SU-DHL-6 (cell line): Measurements from ENCODE around the gene MIEN1.
A peak's percentile ranks its signal among the peaks of the same experiment; 100 is the strongest.

Source experiments
- H2AFZ ChIP-seq: fragments of 200-600 bp; sonication (generic); 2 replicates; pipeline ENCODE4 v1.6.1; 2014; ENCODE audit warnings: low read depth, mild to moderate bottlenecking, moderate library complexity, mixed read lengths, antibody characterized with exemption, low read length; ENCODE audit not compliant: severe bottlenecking
- H3F3A ChIP-seq: fragments of 200-600 bp; shearing (Covaris generic); 2 replicates; pipeline ENCODE4 v1.6.0; 2016; ENCODE audit warnings: antibody characterized with exemption, mild to moderate bottlenecking; ENCODE audit not compliant: insufficient read depth
- H3K27ac ChIP-seq: fragments of 200-600 bp; sonication (generic); 2 replicates; pipeline ENCODE4 v1.5.1; 2016; ENCODE audit warnings: low read depth, mild to moderate bottlenecking, low read length, moderate library complexity, mixed read lengths
- H3K27me3 ChIP-seq: fragments of 200-600 bp; sonication (generic), shearing (Covaris generic); 2 replicates; pipeline ENCODE4 v1.6.0; 2014; ENCODE audit warnings: mild to moderate bottlenecking, low read length
- H3K36me3 ChIP-seq: fragments of 200-600 bp; sonication (generic); 2 replicates; pipeline ENCODE4 v1.6.1; 2014; ENCODE audit warnings: mild to moderate bottlenecking, low read length, mixed read lengths
- H3K4me2 ChIP-seq: fragments of 300-600, 200-600 bp; shearing (Covaris generic), sonication (generic); 2 replicates; pipeline ENCODE4 v1.6.0; 2014; ENCODE audit warnings: low read length, low read depth, mild to moderate bottlenecking; ENCODE audit not compliant: poor library complexity, severe bottlenecking
- H3K4me3 ChIP-seq: fragments of 200-600 bp; sonication (generic); 2 replicates; pipeline ENCODE4 v1.5.1; 2014; ENCODE audit warnings: antibody characterized with exemption, low read length, mild to moderate bottlenecking, mixed read lengths; ENCODE audit not compliant: insufficient read depth, poor library complexity, severe bottlenecking
- H3K79me2 ChIP-seq: fragments of 200-600 bp; sonication (generic); 2 replicates; pipeline ENCODE4 v1.6.1; 2014; ENCODE audit warnings: mild to moderate bottlenecking, low read length, moderate library complexity; ENCODE audit not compliant: insufficient read depth
- H3K9ac ChIP-seq: fragments of 200-600 bp; sonication (generic); 2 replicates; pipeline ENCODE4 v1.7.0; 2014; ENCODE audit warnings: mild to moderate bottlenecking, low read length
- H3K9me2 ChIP-seq: fragments of 200-600 bp; sonication (generic); replicated peaks from 2 replicates; pipeline ENCODE4 v1.6.1; 2014; ENCODE audit warnings: low read length; ENCODE audit not compliant: insufficient read depth
- H3K9me3 ChIP-seq: fragments of 200-600 bp; sonication (generic); 2 replicates; pipeline ENCODE4 v1.6.1; 2014; ENCODE audit warnings: low read length, mixed read lengths; ENCODE audit not compliant: insufficient read depth
- H4K20me1 ChIP-seq: fragments of 200-600 bp; sonication (generic); 2 replicates; pipeline ENCODE4 v1.6.1; 2014; ENCODE audit warnings: low read depth, mild to moderate bottlenecking, antibody characterized with exemption, low read length, moderate library complexity, mixed read lengths
- CTCF ChIP-seq: fragments of 200-600 bp; sonication (generic); IDR thresholded peaks from one replicate; pipeline ENCODE4 v1.5.1; 2017; ENCODE audit warnings: antibody characterized with exemption, mild to moderate bottlenecking, low read length, moderate library complexity; ENCODE audit not compliant: insufficient read depth, poor library complexity, severe bottlenecking
- EZH2phosphoT487 ChIP-seq: fragments of 200-600 bp; sonication (generic), shearing (Covaris generic); conservative IDR thresholded peaks from 2 replicates; pipeline ENCODE4 v1.6.1; 2018; ENCODE audit warnings: mild to moderate bottlenecking, antibody characterized with exemption, low read length, moderate library complexity, mixed read lengths

MIEN1 gene

GRCh38 chr17:39739885-39740356 lies 9.6 kb upstream of the MIEN1 start:
- H3K27ac ChIP-seq = no peak overlapping the region
- no peak overlapping the region for H3K4me3 ChIP-seq
- H3K36me3 ChIP-seq = no peaks in the 10 kb centered on the region
- H4K20me1 ChIP-seq = no peaks in the 10 kb centered on the region
- no peaks in the 10 kb centered on the region for H3F3A ChIP-seq
- TF ChIP-seq CTCF = no peak
- no peak for TF ChIP-seq EZH2phosphoT487
- H3K27me3 ChIP-seq = no peaks in the 10 kb centered on the region
- no peak overlapping the region for H2AFZ ChIP-seq
- H3K9me3 ChIP-seq = no peaks in the 10 kb centered on the region
- no peaks in the 10 kb centered on the region for H3K79me2 ChIP-seq
- H3K9me2 ChIP-seq = no peaks in the 10 kb centered on the region
- no peak overlapping the region for H3K9ac ChIP-seq
- H3K4me2 ChIP-seq = no peak overlapping the region

GRCh38 chr17:39738983-39739884 lies 8.9 kb upstream of the MIEN1 start:
- Histone ChIP-seq H3K79me2 (no peaks in the 10 kb centered on the region), H4K20me1 (no peaks in the 10 kb centered on the region), H3K9me3 (no peaks in the 10 kb centered on the region), H3K27ac (no peak overlapping the region), H3K9me2 (no peaks in the 10 kb centered on the region), H3F3A (no peaks in the 10 kb centered on the region), H2AFZ (no peak overlapping the region), H3K4me3 (no peak overlapping the region), H3K36me3 (no peaks in the 10 kb centered on the region), H3K27me3 (no peaks in the 10 kb centered on the region), H3K4me2 (no peak overlapping the region), H3K9ac (no peak overlapping the region)
- TF ChIP-seq EZH2phosphoT487 (0 out of 2 replicates have a peak, but pooled peaks have one; percentile 35), CTCF (no peak)

GRCh38 chr17:39738568-39738901 lies 8.2 kb upstream of the MIEN1 start:
- no peak overlapping the region for H3K4me2 ChIP-seq
- no peaks in the 10 kb centered on the region for H3F3A ChIP-seq
- H4K20me1 ChIP-seq = no peaks in the 10 kb centered on the region
- H3K36me3 ChIP-seq = no peaks in the 10 kb centered on the region
- no peak overlapping the region for H3K27ac ChIP-seq
- H3K9ac ChIP-seq = no peak overlapping the region
- no peaks in the 10 kb centered on the region for H3K9me2 ChIP-seq
- no peaks in the 10 kb centered on the region for H3K9me3 ChIP-seq
- no peaks in the 10 kb centered on the region for H3K79me2 ChIP-seq
- no peak overlapping the region for H2AFZ ChIP-seq
- no peak for TF ChIP-seq CTCF
- no peak for TF ChIP-seq EZH2phosphoT487
- no peaks in the 10 kb centered on the region for H3K27me3 ChIP-seq
- no peak overlapping the region for H3K4me3 ChIP-seq
